GM12892 (cell line): ENCODE measurements around the gene EIF2S2.

Experiments used
- DNase-seq: peaks from one replicate; pipeline ENCODE4 v3.0.0; 2011; ENCODE audit not compliant: insufficient read length
- FAIRE-seq: peaks from 2 replicates; lab custom pipeline; 2011; peaks lifted over from hg19 to GRCh38; lab: Jason Lieb, UNC
- POLR2A ChIP-seq: IDR thresholded peaks from 2 replicates; pipeline ENCODE4 v1.6.1; 2011; ENCODE audit warnings: low read depth, low read length, control low read depth
- POLR2AphosphoS5 ChIP-seq: IDR thresholded peaks from 2 replicates; pipeline ENCODE4 v1.6.1; 2011; ENCODE audit warnings: low read depth, low read length, control low read depth
- TAF1 ChIP-seq: IDR thresholded peaks from 2 replicates; pipeline ENCODE4 v1.6.1; 2011; ENCODE audit warnings: low read depth, mild to moderate bottlenecking, control low read depth, low read length, borderline replicate concordance

The EIF2S2 gene

GRCh38 chr20:34082232-34082887 lies 29.7 kb downstream of the EIF2S2 start:
- no peak for FAIRE-seq
- no peak for DNase-seq

DNA sequence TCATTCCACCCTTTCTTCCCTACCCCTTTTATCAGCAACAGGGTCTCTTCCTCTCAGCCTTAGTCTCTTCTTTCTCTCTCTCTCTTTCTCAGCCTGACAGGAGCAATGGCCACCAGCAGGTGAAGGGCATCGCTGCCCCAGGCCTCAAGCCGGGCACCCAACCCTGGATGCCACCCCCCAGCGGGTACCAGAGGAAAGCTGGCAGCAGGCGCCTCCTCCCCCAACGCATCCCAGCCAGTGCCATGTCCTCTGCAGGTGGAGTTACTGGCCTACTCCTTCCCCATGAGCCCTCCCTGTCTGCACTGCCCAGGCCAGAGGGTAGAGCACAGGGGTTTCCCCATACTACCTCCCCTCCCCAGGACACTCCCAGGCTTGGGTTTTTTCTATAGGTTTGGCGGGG lies 32.2 kb downstream of the EIF2S2 start:
- TF ChIP-seq TAF1 (no peak), POLR2A (no peak), POLR2AphosphoS5 (no peak)
- no peak for FAIRE-seq

More at GRCh38 chr20:34082232-34082887, 29.7 kb downstream of the EIF2S2 start:
- no peak for TF ChIP-seq POLR2AphosphoS5
- TF ChIP-seq TAF1 = no peak
- TF ChIP-seq POLR2A = no peak

GRCh38 chr20:34078540-34078939 lies 33.5 kb downstream of the EIF2S2 start:
- DNase-seq (no peak), FAIRE-seq (no peak)
- TF ChIP-seq TAF1 (no peak), POLR2A (no peak), POLR2AphosphoS5 (no peak)

More for the DNA sequence above, 32.2 kb downstream of the EIF2S2 start:
- no peak for DNase-seq

GRCh38 chr20:34076952-34077351 lies 35.1 kb downstream of the EIF2S2 start:
- FAIRE-seq (no peak), DNase-seq (no peak)
- no peak for TF ChIP-seq POLR2A
- no peak for TF ChIP-seq POLR2AphosphoS5
- TF ChIP-seq TAF1 = no peak

GRCh38 chr20:34075647-34076046 lies 36.4 kb downstream of the EIF2S2 start:
- no peak for TF ChIP-seq POLR2A
- no peak for TF ChIP-seq TAF1
- TF ChIP-seq POLR2AphosphoS5 = no peak
- no peak for DNase-seq
- FAIRE-seq = no peak

DNA sequence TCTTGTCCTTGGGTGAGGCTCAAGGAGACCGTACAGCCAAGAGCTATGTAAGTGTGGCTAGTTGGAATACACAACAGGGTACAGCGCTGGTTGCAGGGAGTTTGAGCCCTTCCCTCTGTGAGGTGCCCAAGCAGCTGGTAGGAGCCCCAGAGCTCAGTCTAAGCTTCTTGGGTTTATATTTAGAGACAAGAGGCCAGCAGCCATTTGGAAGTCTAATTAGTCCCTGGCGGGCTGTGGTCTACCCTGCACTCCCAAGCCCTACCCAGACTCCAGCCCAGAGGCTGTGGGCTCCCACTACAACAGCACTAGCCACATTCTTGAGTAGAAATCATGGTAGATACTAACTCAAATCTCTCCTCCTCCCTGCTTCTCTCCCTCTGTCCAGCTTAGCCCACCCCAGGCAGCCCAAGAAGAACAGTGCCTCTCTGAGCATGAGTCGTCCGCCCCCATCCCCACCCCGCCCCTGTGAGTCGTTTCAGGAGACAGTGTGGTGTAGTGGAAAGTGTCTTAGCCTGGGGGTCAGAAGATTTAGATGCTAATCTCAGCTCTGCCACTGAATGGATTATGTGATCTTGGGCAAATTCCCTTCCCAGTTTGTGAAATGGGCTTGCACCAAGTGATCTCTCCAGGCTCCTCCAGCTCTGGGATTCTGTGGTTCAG lies 37.8 kb downstream of the EIF2S2 start:
- FAIRE-seq (no peak), DNase-seq (no peak)
- TF ChIP-seq POLR2A (no peak), POLR2AphosphoS5 (no peak)

DNA sequence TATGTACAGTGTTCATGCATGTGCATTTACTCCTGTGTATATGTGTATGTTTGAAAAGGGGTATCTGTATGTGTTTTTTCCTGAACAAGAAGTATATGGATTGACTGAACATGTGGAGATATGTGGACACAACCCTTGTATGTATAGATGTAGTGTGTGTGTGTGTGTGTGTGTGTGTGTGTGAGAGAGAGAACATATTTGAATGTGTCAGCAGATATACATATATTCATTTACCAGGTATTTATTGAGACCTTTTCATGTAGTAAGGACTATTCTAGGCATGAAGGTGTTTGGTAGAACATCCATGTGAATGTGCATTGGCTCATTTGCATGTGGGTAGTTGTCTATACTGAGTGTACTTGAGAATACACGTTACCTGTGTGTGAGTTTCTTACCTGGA lies 39.3 kb downstream of the EIF2S2 start:
- no peak for FAIRE-seq
- TF ChIP-seq POLR2AphosphoS5 (no peak), TAF1 (no peak), POLR2A (no peak)

DNA sequence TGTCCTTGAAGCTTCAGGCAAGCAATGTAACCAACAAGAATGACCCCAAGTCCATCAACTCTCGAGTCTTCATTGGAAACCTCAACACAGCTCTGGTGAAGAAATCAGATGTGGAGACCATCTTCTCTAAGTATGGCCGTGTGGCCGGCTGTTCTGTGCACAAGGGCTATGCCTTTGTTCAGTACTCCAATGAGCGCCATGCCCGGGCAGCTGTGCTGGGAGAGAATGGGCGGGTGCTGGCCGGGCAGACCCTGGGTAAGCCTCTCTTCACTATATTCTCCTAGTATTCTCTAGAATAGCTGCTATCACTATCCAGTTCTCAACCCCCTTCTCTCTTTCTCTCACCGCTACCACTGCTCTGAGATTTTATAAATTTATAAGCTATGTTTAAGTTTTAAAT lies 40.0 kb downstream of the EIF2S2 start:
- no peak for DNase-seq
- TF ChIP-seq POLR2A (no peak), TAF1 (no peak), POLR2AphosphoS5 (no peak)
- FAIRE-seq = no peak

More for the DNA sequence above, 39.3 kb downstream of the EIF2S2 start:
- DNase-seq = no peak

DNA sequence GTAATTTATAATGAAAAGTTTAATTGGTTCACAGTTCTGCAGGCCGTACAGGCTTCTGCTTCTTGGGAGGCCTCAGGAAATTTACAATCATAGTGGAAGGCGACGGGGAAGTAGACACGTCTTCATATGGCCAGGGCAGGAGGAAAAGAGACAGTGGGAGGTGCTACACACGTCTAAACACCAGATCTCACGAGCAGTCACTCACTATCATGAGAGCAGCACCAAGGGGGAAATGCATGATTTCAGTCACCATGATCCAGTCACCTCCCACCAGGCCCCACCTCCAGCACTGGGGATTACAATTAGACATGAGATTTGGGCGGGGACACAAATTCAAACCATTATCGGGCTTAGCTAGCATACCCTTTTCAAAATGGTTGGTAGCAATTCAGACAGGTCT lies 41.2 kb downstream of the EIF2S2 start:
- TF ChIP-seq POLR2AphosphoS5 (no peak), POLR2A (no peak), TAF1 (no peak)
- no peak for FAIRE-seq
- DNase-seq = no peak

DNA sequence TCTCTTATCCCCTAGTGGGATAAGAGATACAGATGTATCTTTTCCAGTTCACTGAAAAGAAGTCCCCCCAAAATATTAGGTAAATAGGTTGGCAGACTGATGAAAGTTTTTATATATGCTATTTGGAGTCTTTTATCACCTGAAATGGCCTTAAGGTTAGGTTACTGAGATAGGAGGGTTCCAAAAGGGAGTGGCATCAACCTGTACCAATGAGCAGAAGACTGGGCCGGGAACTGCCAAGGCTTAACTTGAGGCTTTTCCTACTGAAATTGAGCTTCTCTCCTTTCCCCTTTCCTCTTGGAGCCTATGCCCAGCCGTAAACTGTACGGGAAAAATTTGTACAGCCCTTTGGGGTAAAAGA lies 42.0 kb downstream of the EIF2S2 start:
- no peak for DNase-seq
- TF ChIP-seq TAF1 = no peak
- TF ChIP-seq POLR2AphosphoS5 = no peak
- no peak for TF ChIP-seq POLR2A
- FAIRE-seq = no peak

GRCh38 chr20:34069341-34070078 lies 42.5 kb downstream of the EIF2S2 start:
- TF ChIP-seq POLR2AphosphoS5 = no peak
- no peak for TF ChIP-seq TAF1
- no peak for TF ChIP-seq POLR2A
- DNase-seq (no peak), FAIRE-seq (peak; percentile 90)

GRCh38 chr20:34068001-34068400 lies 44.0 kb downstream of the EIF2S2 start:
- FAIRE-seq = no peak
- TF ChIP-seq POLR2A (no peak), TAF1 (no peak), POLR2AphosphoS5 (no peak)

DNA sequence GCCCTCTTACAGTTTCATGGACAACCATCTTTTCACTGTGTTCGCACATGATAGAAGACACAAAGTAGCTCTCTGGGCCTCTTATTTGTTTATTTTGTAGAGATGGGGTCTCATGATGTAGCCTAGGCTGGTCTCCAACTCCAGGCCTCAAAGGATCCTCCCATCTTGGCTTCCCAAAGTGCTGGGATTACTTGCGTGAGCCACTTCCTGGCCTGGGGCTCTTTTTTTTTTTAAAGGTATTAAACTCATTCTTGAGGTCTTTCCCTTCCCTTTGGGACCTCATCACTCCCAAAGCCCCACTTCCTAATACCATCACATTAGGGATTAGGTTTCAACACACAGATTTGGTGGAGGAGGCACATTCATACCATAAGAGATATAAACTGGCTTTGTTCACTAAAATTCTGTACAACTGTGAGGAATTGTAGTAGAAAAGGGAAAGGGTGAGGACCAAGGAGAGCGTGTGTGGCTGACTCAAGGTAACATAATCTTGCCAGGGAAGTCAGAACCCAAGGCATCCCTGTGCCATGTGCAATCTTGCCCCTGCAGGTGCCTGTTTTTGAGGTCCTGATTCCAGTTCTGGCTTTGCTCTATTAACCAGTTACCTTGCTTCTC lies 45.5 kb downstream of the EIF2S2 start:
- DNase-seq = no peak
- TF ChIP-seq POLR2AphosphoS5 (no peak), TAF1 (no peak)
- FAIRE-seq = no peak

More at GRCh38 chr20:34068001-34068400, 44.0 kb downstream of the EIF2S2 start:
- no peak for DNase-seq

- DNase-seq (no peak), FAIRE-seq (no peak)
- TF ChIP-seq POLR2AphosphoS5 = no peak
- no peak for TF ChIP-seq POLR2A
- no peak for TF ChIP-seq TAF1
Measured at GRCh38 chr20:34065260-34065659, 46.8 kb downstream of the EIF2S2 start.
